Endothelial cell of umbilical vein (primary cell): ENCODE measurements around the gene SCYL1. TPM values are rescaled to one million over a fixed set of nuclear protein-coding genes. Genes with fewer than 3 reads are reported as not detected.

Experiments
- BruUV-seq: library from RNA; stranded (reverse); fragments of 400-500 nt; replicated peaks from 2 replicates; lab custom pipeline; 2021; lab: Mats Ljungman, UMichigan
- CTCF ChIA-PET: fragments of 300-600, 350-600 bp; sonication (Branson Sonifier 250); formaldehyde crosslinking; loops from one replicate; lab custom pipeline; 2021; ENCODE audit warnings: antibody characterized with exemption, inconsistent platforms; lab: Charles Lee
- POLR2A ChIA-PET: fragments of 300-600, 350-600 bp; sonication (Branson Sonifier 250); formaldehyde crosslinking; loops from one replicate; lab custom pipeline; 2021; ENCODE audit warnings: antibody characterized with exemption, inconsistent platforms; lab: Charles Lee
- DNase-seq: peaks from one replicate; pipeline ENCODE4 v3.0.0-alpha.2; 2011; ENCODE audit warnings: low read depth, low spot score
- FAIRE-seq: peaks from 2 replicates; lab custom pipeline; 2011; peaks lifted over from hg19 to GRCh38; lab: Jason Lieb, UNC
- H2AFZ ChIP-seq: 2 replicates; pipeline ENCODE4 v1.6.0; 2012; ENCODE audit warnings: low read depth, low read length, control low read depth, inconsistent platforms
- H3K27ac ChIP-seq: 2 replicates; pipeline ENCODE4 v1.5.1; 2011; ENCODE audit warnings: low read depth, mild to moderate bottlenecking, control low read depth, low read length, moderate library complexity; ENCODE audit not compliant: insufficient read depth
- H3K27me3 ChIP-seq, 2 experiments: 2 replicates each; pipeline versions ENCODE4 v1.6.0 to v1.6.1; 2011; ENCODE audit warnings: low read length in 2 of 2, mixed read lengths in 1 of 2; ENCODE audit not compliant: control insufficient read depth in 2 of 2, insufficient read depth in 2 of 2
- H3K36me3 ChIP-seq, 2 experiments: 2 replicates in 1 of 2; 3 replicates in 1 of 2; pipeline ENCODE4 v1.5.1; 2011; ENCODE audit warnings: low read length in 2 of 2, mild to moderate bottlenecking in 1 of 2, moderate library complexity in 1 of 2; ENCODE audit not compliant: control insufficient read depth in 2 of 2, insufficient read depth in 2 of 2; ENCODE audit errors: extremely low read depth in 1 of 2
- H3K4me1 ChIP-seq: 3 replicates; pipeline ENCODE4 v1.5.1; 2011; ENCODE audit warnings: mild to moderate bottlenecking, low read length; ENCODE audit not compliant: control insufficient read depth, insufficient read depth; ENCODE audit errors: extremely low read depth
- H3K4me2 ChIP-seq: 2 replicates; pipeline ENCODE4 v1.6.1; 2011; ENCODE audit warnings: low read length, control low read depth, mixed read lengths; ENCODE audit not compliant: insufficient read depth
- H3K4me3 ChIP-seq, 3 experiments: fragments of 200-600 bp in 1 of 3; sonication (generic), shearing (Covaris generic) in 1 of 3; replicated peaks in 1 of 3; 2 replicates each; pipeline ENCODE4 v1.5.1; 2011 to 2016; ENCODE audit warnings: control low read depth in 3 of 3, low read length in 3 of 3, mild to moderate bottlenecking in 2 of 3, inconsistent platforms in 1 of 3, low read depth in 1 of 3, moderate library complexity in 1 of 3; ENCODE audit not compliant: insufficient read depth in 1 of 3
- H3K79me2 ChIP-seq: 2 replicates; pipeline ENCODE4 v1.6.0; 2012; ENCODE audit warnings: low read length, inconsistent platforms; ENCODE audit not compliant: control insufficient read depth, insufficient read depth
- H3K9ac ChIP-seq: replicated peaks from 2 replicates; pipeline ENCODE3; 2011; ENCODE audit warnings: low read length, control low read depth; ENCODE audit not compliant: insufficient read depth; ENCODE audit errors: extremely low read depth
- H3K9me1 ChIP-seq: replicated peaks from 3 replicates; pipeline ENCODE4 v1.6.0; 2011; ENCODE audit warnings: mild to moderate bottlenecking, low read length; ENCODE audit not compliant: control insufficient read depth, insufficient read depth; ENCODE audit errors: extremely low read depth
- H3K9me3 ChIP-seq: replicated peaks from 2 replicates; pipeline ENCODE4 v1.5.1; 2012; ENCODE audit warnings: low read length, inconsistent platforms; ENCODE audit not compliant: control insufficient read depth, insufficient read depth
- H4K20me1 ChIP-seq: replicated peaks from 2 replicates; pipeline ENCODE3; 2011; ENCODE audit warnings: mild to moderate bottlenecking, low read length; ENCODE audit not compliant: control insufficient read depth, insufficient read depth; ENCODE audit errors: extremely low read depth
- EZH2 ChIP-seq: IDR thresholded peaks from 2 replicates; pipeline ENCODE4 v1.6.1; 2012; ENCODE audit warnings: borderline replicate concordance, low read depth, mild to moderate bottlenecking, moderate library complexity, low read length, inconsistent platforms; ENCODE audit not compliant: severe bottlenecking
- FOS ChIP-seq: IDR thresholded peaks from 2 replicates; pipeline ENCODE4 v1.6.1; 2011; ENCODE audit warnings: mild to moderate bottlenecking, low read length, moderate library complexity, borderline replicate concordance; ENCODE audit not compliant: insufficient read depth
- GATA2 ChIP-seq: IDR thresholded peaks from 2 replicates; pipeline ENCODE4 v1.7.0; 2011; ENCODE audit warnings: low read depth, mild to moderate bottlenecking, moderate library complexity, mixed read lengths, low read length; ENCODE audit not compliant: insufficient read length, insufficient read depth
- JUN ChIP-seq: IDR thresholded peaks from 2 replicates; pipeline ENCODE4 v1.6.1; 2011; ENCODE audit warnings: borderline replicate concordance, low read depth; ENCODE audit not compliant: insufficient read length, insufficient read depth
- MYC ChIP-seq: IDR thresholded peaks from one replicate; pipeline ENCODE4 v1.6.1; 2011; ENCODE audit warnings: mild to moderate bottlenecking, low read depth, low read length
- POLR2A ChIP-seq: IDR thresholded peaks from 2 replicates; pipeline ENCODE4 v1.6.1; 2012; ENCODE audit warnings: low read depth, mild to moderate bottlenecking, control low read depth, low read length
- POLR2AphosphoS5 ChIP-seq: IDR thresholded peaks from 2 replicates; pipeline ENCODE4 v1.6.1; 2012; ENCODE audit warnings: low read depth, mild to moderate bottlenecking, control low read depth, low read length, moderate library complexity; ENCODE audit not compliant: insufficient read depth
- dilution Hi-C: fragments of 300-500 bp; cut with MboI; formaldehyde crosslinking; loops from one replicate; pipeline ENCODE4 v1.15.0; 2019; ENCODE audit warnings: low sequenced_read_pairs; ENCODE audit not compliant: extremely low pct_ligation_motif_present
- intact Hi-C: fragments of 100-400 bp; cut with micrococcal nuclease; formaldehyde crosslinking; loops from one replicate; pipeline ENCODE4 v1.10.0; 2022
- polyA plus RNA-seq, 4 experiments: library from polyadenylated mRNA; depleted of rRNA in 3 of 4; stranded (reverse) in 3 of 4; unstranded in 1 of 4; fragments of >200 nt; gene quantifications; 2 replicates each; pipeline versions ENCODE4 v1.2.1 to v1.2.3, GENCODE V29; 2011 to 2012; ENCODE audit warnings: missing spikeins in 1 of 4
- total RNA-seq: library from RNA; stranded (reverse); gene quantifications from 2 replicates; pipeline ENCODE4 v1.2.3, GENCODE V29; 2021
- TF ChIP-seq, protein P1 (sequence below): IDR thresholded peaks from 2 replicates; pipeline ENCODE4 v1.6.1; 2011; ENCODE audit not compliant: insufficient read depth, insufficient read length
- TF ChIP-seq, protein P2 (sequence below), 2 donors: IDR thresholded peaks; 1 replicate in 1 of 2; 2 replicates in 1 of 2; pipeline ENCODE4 v1.5.1; 2011; ENCODE audit warnings: low read length in 2 of 2, mild to moderate bottlenecking in 2 of 2, moderate library complexity in 2 of 2, control low read depth in 1 of 2, inconsistent platforms in 1 of 2, low read depth in 1 of 2; ENCODE audit not compliant: insufficient read depth in 1 of 2; ENCODE audit errors: extremely low read depth in 1 of 2

The SCYL1 gene
- total and polyA plus RNA-seq, 2 donors (not counting 3 experiments of a cell fraction or from before 2014, with no cell fraction given), result 88.2 to 126 TPM

DNA sequence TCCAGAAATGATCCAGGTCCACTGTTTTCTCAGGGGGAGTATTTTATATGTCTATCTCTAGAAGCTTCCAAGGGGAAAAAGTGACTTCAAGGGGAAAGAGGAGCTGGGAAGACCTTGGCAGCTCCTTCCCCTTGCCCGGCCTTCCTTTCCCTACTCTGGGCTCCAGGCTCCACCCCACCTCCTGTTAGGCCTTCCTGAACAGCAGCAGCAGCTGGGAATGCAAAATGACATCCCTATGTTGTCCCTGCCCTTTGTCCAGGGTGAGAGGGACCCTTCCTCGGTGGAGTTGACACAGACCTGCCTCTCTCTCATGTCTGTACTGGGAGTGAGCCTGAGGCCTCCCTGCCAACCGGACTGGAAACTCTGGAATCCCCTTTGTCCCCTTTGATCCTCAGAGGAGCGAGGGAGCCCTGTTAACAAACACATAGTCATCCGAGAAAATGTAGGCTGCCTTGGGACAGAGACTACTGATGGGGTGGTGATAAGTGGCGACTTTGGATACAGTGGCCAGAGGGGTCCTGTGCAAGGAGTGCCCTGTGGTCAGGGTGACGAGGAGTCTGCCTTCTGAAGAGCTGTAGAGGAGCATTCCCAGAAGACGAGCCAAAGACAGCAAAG, 35.1 kb upstream of the SCYL1 start:
- dilution Hi-C loops, result no loop called here
- H4K20me1 ChIP-seq, result no peaks in the 10 kb centered on the region
- peak overlapping the region; percentile 39 for H2AFZ ChIP-seq
- H3K27ac ChIP-seq, result peak overlapping the region; percentile 81
- no peaks in the 10 kb centered on the region for H3K9me1 ChIP-seq
- TF ChIP-seq JUN, result no peak
- no peak for TF ChIP-seq GATA2
- TF ChIP-seq, protein P1, sequence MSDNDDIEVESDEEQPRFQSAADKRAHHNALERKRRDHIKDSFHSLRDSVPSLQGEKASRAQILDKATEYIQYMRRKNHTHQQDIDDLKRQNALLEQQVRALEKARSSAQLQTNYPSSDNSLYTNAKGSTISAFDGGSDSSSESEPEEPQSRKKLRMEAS, result no peak
- no peak for TF ChIP-seq EZH2
- TF ChIP-seq POLR2AphosphoS5, result no peak
- no peak for TF ChIP-seq FOS
- TF ChIP-seq, protein P2, sequence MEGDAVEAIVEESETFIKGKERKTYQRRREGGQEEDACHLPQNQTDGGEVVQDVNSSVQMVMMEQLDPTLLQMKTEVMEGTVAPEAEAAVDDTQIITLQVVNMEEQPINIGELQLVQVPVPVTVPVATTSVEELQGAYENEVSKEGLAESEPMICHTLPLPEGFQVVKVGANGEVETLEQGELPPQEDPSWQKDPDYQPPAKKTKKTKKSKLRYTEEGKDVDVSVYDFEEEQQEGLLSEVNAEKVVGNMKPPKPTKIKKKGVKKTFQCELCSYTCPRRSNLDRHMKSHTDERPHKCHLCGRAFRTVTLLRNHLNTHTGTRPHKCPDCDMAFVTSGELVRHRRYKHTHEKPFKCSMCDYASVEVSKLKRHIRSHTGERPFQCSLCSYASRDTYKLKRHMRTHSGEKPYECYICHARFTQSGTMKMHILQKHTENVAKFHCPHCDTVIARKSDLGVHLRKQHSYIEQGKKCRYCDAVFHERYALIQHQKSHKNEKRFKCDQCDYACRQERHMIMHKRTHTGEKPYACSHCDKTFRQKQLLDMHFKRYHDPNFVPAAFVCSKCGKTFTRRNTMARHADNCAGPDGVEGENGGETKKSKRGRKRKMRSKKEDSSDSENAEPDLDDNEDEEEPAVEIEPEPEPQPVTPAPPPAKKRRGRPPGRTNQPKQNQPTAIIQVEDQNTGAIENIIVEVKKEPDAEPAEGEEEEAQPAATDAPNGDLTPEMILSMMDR (IDR thresholded peaks at IDR 0.05; ENCODE audit: extremely low read depth in 1 of 2, insufficient read depth in 1 of 2, low read depth in 1 of 2, low read length in 2 of 2), result no peak
- no peak for TF ChIP-seq MYC
- no peak for TF ChIP-seq POLR2A
- no peaks in the 10 kb centered on the region for H3K79me2 ChIP-seq
- peaks cover 78% of the 10 kb centered on the region for H3K4me1 ChIP-seq
- H3K9me3 ChIP-seq, result no peaks in the 10 kb centered on the region
- FAIRE-seq (peak; percentile 33), DNase-seq (peak; percentile 43)
- H3K9ac ChIP-seq, result peak overlapping the region; percentile 22
- no peaks in the 10 kb centered on the region for H3K27me3 ChIP-seq
- CTCF ChIA-PET, result interaction anchor here (0.8 to 13.9 kb wide), 5 partner anchors 10 to 215 kb away, joined by 3 to 247 read pairs (median 7); partner anchors contain the start of gene MALAT1
- intact Hi-C loops, result no loop called here
- BruUV-seq, result no TSS peak
- H3K4me2 ChIP-seq, result no peak overlapping the region
- H3K36me3 ChIP-seq, result no peaks in the 10 kb centered on the region
- POLR2A ChIA-PET, result interaction anchor here (0.8 to 9.4 kb wide), 3 partner anchors 13 to 67 kb away, joined by 3 to 204 read pairs (median 12); partner anchors contain the start of genes MALAT1 and NEAT1
- no peak overlapping the region for H3K4me3 ChIP-seq
